Measurements from ENCODE around the gene FOXP2.

GRCh38 chr7:114388021-114388420, 26.6 kb upstream of the FOXP2 start:
- TF ChIP-seq, protein P1, sequence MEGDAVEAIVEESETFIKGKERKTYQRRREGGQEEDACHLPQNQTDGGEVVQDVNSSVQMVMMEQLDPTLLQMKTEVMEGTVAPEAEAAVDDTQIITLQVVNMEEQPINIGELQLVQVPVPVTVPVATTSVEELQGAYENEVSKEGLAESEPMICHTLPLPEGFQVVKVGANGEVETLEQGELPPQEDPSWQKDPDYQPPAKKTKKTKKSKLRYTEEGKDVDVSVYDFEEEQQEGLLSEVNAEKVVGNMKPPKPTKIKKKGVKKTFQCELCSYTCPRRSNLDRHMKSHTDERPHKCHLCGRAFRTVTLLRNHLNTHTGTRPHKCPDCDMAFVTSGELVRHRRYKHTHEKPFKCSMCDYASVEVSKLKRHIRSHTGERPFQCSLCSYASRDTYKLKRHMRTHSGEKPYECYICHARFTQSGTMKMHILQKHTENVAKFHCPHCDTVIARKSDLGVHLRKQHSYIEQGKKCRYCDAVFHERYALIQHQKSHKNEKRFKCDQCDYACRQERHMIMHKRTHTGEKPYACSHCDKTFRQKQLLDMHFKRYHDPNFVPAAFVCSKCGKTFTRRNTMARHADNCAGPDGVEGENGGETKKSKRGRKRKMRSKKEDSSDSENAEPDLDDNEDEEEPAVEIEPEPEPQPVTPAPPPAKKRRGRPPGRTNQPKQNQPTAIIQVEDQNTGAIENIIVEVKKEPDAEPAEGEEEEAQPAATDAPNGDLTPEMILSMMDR (IDR thresholded peaks at IDR 0.05) = no peak
- no peak for TF ChIP-seq POLR2A (IDR thresholded peaks at IDR 0.05)
